K562 (cell line): Measurements from ENCODE around the gene HYOU1. TPM values are rescaled to one million over a fixed set of nuclear protein-coding genes. Genes with fewer than 3 reads are reported as not detected.

ENCODE experiments used
- HDAC2 ChIP-seq: fragments of 450-650 bp; IDR thresholded peaks from 2 replicates; pipeline ENCODE4 v1.6.1; 2016; ENCODE audit warnings: mild to moderate bottlenecking
- MCM3 ChIP-seq: fragments of 450-650 bp; IDR thresholded peaks from 2 replicates; pipeline ENCODE4 v1.6.1; 2016
- MTA3 ChIP-seq: fragments of 450-650 bp; formaldehyde crosslinking; IDR thresholded peaks from 2 replicates; pipeline ENCODE4 v1.6.1; 2017; ENCODE audit warnings: mild to moderate bottlenecking, borderline replicate concordance
- OTX1 ChIP-seq: fragments of 450-650 bp; formaldehyde crosslinking; IDR thresholded peaks from 2 replicates; pipeline ENCODE4 v1.4.0; 2022; ENCODE audit warnings: mild to moderate bottlenecking
- RBM17 ChIP-seq: fragments of 200-400 bp; formaldehyde crosslinking; IDR thresholded peaks from 2 replicates; pipeline ENCODE4 v1.6.1; 2017; ENCODE audit warnings: low read depth, mild to moderate bottlenecking, low read length, borderline replicate concordance
- TBP ChIP-seq: optimal IDR thresholded peaks from 2 replicates; pipeline ENCODE3; 2011; ENCODE audit warnings: low read depth, low read length, improper control_type of control experiment
- ZSCAN29 ChIP-seq: fragments of 450-650 bp; IDR thresholded peaks from 2 replicates; pipeline ENCODE4 v1.6.1; 2017
- polyA plus RNA-seq, 8 experiments: library from polyadenylated mRNA; depleted of rRNA in 4 of 8; stranded (reverse) in 5 of 8; unstranded in 3 of 8; fragments of >200 nt; fragmentation: Nextera tagmentation in 2 of 8; fragmentation: Illumina TruSeq in 1 of 8; extraction: Ambion mirVana in 2 of 8; extraction: Trizol in 1 of 8; gene quantifications; 2 replicates each; pipeline versions ENCODE4 v1.2.1 to v1.2.3, GENCODE V29; 2011 to 2014; ENCODE audit warnings: inconsistent platforms in 1 of 8, missing spikeins in 1 of 8
- total RNA-seq, 7 experiments: library from RNA; depleted of rRNA in 6 of 7; stranded (reverse); fragments of >200 nt in 6 of 7; fragmentation: Illumina TruSeq in 2 of 7; extraction: Trizol in 2 of 7; gene quantifications; 2 replicates each; pipeline versions ENCODE4 v1.2.1 to v1.2.3, GENCODE V29; 2011 to 2021; ENCODE audit warnings: low replicate concordance in 1 of 7
- TF ChIP-seq, protein P1 (sequence below): fragments of 150-350 bp; IDR thresholded peaks from 2 replicates; pipeline ENCODE4 v1.6.1; 2014; ENCODE audit warnings: low read depth, mild to moderate bottlenecking, low read length, borderline replicate concordance
- TF ChIP-seq, protein P2 (sequence below), 2 experiments: fragments of 450-650 bp; formaldehyde crosslinking in 1 of 2; IDR thresholded peaks; 2 replicates each; pipeline versions ENCODE4 v1.4.0 to v1.6.1; 2014 to 2020; ENCODE audit warnings: mild to moderate bottlenecking in 2 of 2, borderline replicate concordance in 1 of 2, low read depth in 1 of 2
- TF ChIP-seq, protein P3 (sequence below): fragments of 200-400 bp; formaldehyde crosslinking; IDR thresholded peaks from 2 replicates; pipeline ENCODE4 v1.6.1; 2017; ENCODE audit warnings: mild to moderate bottlenecking, low read depth, low read length, moderate library complexity

The HYOU1 gene
- total and polyA plus RNA-seq, 9 of the 15 experiments (the other 6 are each of a cell fraction or from before 2014, with no cell fraction given), result 19.5 to 197 (median 128) TPM

DNA sequence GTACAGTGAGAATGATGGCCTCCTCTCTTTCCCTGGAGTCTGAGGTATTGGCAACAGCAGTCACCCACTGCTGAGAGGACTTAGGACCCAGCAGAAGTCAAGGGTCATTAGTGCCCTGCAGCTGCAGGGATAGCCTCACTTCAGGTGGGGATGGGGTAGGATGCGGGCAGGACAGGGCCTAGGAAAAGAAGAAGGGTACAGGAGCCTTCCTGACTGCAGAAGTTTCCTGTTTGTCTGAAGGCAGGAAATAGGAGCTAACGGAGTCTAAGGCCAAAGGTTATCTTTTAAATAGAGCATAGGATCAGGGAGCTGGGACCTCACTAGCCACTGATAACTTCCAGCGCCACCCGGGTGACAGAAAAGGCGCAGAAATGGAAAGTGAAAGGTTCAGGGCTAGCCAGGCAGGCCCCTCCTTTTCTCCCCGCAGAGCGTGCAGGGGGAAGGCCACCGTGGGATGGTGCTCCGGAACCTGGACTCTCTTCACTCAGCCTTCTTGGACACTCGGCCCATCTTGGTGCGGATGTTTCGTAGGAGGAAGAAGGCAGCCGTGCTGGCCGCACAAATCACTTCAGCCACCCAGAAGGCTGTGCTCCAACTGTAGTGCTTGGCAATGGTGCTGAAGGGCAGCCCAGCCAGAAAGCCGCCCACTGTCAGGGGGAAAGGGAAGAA is 32.4 kb downstream of the HYOU1 start (continued):
- TF ChIP-seq, protein P1, sequence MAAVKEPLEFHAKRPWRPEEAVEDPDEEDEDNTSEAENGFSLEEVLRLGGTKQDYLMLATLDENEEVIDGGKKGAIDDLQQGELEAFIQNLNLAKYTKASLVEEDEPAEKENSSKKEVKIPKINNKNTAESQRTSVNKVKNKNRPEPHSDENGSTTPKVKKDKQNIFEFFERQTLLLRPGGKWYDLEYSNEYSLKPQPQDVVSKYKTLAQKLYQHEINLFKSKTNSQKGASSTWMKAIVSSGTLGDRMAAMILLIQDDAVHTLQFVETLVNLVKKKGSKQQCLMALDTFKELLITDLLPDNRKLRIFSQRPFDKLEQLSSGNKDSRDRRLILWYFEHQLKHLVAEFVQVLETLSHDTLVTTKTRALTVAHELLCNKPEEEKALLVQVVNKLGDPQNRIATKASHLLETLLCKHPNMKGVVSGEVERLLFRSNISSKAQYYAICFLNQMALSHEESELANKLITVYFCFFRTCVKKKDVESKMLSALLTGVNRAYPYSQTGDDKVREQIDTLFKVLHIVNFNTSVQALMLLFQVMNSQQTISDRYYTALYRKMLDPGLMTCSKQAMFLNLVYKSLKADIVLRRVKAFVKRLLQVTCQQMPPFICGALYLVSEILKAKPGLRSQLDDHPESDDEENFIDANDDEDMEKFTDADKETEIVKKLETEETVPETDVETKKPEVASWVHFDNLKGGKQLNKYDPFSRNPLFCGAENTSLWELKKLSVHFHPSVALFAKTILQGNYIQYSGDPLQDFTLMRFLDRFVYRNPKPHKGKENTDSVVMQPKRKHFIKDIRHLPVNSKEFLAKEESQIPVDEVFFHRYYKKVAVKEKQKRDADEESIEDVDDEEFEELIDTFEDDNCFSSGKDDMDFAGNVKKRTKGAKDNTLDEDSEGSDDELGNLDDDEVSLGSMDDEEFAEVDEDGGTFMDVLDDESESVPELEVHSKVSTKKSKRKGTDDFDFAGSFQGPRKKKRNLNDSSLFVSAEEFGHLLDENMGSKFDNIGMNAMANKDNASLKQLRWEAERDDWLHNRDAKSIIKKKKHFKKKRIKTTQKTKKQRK, result no peak
- TF ChIP-seq HDAC2 (no peak), MTA3 (no peak), OTX1 (CRISPR knock-in tag) (no peak), ZSCAN29 (no peak), RBM17 (no peak), MCM3 (no peak), TBP (no peak)
- TF ChIP-seq, protein P2, sequence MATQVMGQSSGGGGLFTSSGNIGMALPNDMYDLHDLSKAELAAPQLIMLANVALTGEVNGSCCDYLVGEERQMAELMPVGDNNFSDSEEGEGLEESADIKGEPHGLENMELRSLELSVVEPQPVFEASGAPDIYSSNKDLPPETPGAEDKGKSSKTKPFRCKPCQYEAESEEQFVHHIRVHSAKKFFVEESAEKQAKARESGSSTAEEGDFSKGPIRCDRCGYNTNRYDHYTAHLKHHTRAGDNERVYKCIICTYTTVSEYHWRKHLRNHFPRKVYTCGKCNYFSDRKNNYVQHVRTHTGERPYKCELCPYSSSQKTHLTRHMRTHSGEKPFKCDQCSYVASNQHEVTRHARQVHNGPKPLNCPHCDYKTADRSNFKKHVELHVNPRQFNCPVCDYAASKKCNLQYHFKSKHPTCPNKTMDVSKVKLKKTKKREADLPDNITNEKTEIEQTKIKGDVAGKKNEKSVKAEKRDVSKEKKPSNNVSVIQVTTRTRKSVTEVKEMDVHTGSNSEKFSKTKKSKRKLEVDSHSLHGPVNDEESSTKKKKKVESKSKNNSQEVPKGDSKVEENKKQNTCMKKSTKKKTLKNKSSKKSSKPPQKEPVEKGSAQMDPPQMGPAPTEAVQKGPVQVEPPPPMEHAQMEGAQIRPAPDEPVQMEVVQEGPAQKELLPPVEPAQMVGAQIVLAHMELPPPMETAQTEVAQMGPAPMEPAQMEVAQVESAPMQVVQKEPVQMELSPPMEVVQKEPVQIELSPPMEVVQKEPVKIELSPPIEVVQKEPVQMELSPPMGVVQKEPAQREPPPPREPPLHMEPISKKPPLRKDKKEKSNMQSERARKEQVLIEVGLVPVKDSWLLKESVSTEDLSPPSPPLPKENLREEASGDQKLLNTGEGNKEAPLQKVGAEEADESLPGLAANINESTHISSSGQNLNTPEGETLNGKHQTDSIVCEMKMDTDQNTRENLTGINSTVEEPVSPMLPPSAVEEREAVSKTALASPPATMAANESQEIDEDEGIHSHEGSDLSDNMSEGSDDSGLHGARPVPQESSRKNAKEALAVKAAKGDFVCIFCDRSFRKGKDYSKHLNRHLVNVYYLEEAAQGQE (IDR thresholded peaks at IDR 0.05; ENCODE audit: borderline replicate concordance), result no peak
- TF ChIP-seq, protein P2 (CRISPR knock-in tag; IDR thresholded peaks at IDR 0.05; ENCODE audit: low read depth), result no peak; the same call in 1 of the 2 replicates
- TF ChIP-seq, protein P3, sequence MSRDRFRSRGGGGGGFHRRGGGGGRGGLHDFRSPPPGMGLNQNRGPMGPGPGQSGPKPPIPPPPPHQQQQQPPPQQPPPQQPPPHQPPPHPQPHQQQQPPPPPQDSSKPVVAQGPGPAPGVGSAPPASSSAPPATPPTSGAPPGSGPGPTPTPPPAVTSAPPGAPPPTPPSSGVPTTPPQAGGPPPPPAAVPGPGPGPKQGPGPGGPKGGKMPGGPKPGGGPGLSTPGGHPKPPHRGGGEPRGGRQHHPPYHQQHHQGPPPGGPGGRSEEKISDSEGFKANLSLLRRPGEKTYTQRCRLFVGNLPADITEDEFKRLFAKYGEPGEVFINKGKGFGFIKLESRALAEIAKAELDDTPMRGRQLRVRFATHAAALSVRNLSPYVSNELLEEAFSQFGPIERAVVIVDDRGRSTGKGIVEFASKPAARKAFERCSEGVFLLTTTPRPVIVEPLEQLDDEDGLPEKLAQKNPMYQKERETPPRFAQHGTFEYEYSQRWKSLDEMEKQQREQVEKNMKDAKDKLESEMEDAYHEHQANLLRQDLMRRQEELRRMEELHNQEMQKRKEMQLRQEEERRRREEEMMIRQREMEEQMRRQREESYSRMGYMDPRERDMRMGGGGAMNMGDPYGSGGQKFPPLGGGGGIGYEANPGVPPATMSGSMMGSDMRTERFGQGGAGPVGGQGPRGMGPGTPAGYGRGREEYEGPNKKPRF, result no peak
